ENCODE data around the gene RBFOX2. TPM values are rescaled to one million over a fixed set of nuclear protein-coding genes. Genes with fewer than 3 reads are reported as not detected.

RBFOX2 gene
- polyA plus RNA-seq, 1 of the 3 experiments (the other 2 are of a cell fraction): 115 TPM

GRCh38 chr22:36002084-36002483 is 26.5 kb downstream of the RBFOX2 start:
- 93% methylated on average over 7 of the region's 7 CpGs for WGBS (ENCODE audit: low lambda C conversion rate)
- CTCF ChIA-PET: interaction anchor here (1.1 kb wide), 1 partner anchor 9 kb away, joined by 5 read pairs; no protein-coding TSS in a partner anchor
- H3K27ac ChIP-seq (ENCODE audit: low read depth in 2 of 2, low read length in 1 of 2): no peak overlapping the region

More at GRCh38 chr22:36002084-36002483, 26.5 kb downstream of the RBFOX2 start:
- Histone ChIP-seq H2AFZ (ENCODE audit: low read depth) (no peak overlapping the region), H3K4me1 (ENCODE audit: control insufficient read depth in 1 of 2, insufficient read depth in 2 of 2, low read depth in 1 of 2, low read length in 1 of 2) (peaks cover 5 to 10% of the 10 kb centered on the region in 2 experiments; a peak in 2 of 4 replicates), H3K36me3 (replicated peaks in 1 of 2; ENCODE audit: control insufficient read depth in 1 of 2, insufficient read depth in 2 of 2, low read length in 1 of 2) (no peaks in the 10 kb centered on the region), H3K9ac (no peak overlapping the region), H3K4me2 (no peak overlapping the region), H3K4me3 (ENCODE audit: low read depth in 2 of 2, low read length in 1 of 2) (no peak overlapping the region), H3K9me2 (no peaks in the 10 kb centered on the region), H3K9me3 (no peaks in the 10 kb centered on the region), H4K20me1 (ENCODE audit: insufficient read depth) (peaks cover 32% of the 10 kb centered on the region), H3K79me2 (ENCODE audit: insufficient read depth) (peaks cover 97% of the 10 kb centered on the region), H3F3A (replicated peaks; ENCODE audit: insufficient read depth) (peaks cover 6% of the 10 kb centered on the region), H3K27me3 (ENCODE audit: insufficient read depth) (no peaks in the 10 kb centered on the region)
- TF ChIP-seq RCOR1 (IDR thresholded peaks at IDR 0.05; ENCODE audit: low read length) (no peak), MXI1 (IDR thresholded peaks at IDR 0.05; ENCODE audit: low read depth, low read length) (no peak), TCF12 (IDR thresholded peaks at IDR 0.05) (no peak), RAD21 (IDR thresholded peaks at IDR 0.05; ENCODE audit: low read length) (no peak), EZH2phosphoT487 (IDR thresholded peaks at IDR 0.05; ENCODE audit: borderline replicate concordance, low read depth) (no peak), ZBTB33 (IDR thresholded peaks at IDR 0.05; ENCODE audit: borderline replicate concordance, low read depth) (no peak), MEF2A (IDR thresholded peaks at IDR 0.05; ENCODE audit: borderline replicate concordance, low read depth) (no peak), EP300 (IDR thresholded peaks at IDR 0.05; ENCODE audit: borderline replicate concordance in 1 of 2, low read depth in 1 of 2, low read length in 1 of 2) (no peak), SMC3 (IDR thresholded peaks at IDR 0.05; ENCODE audit: low read depth, low read length) (no peak), CTCF (IDR thresholded peaks at IDR 0.05) (no peak), FOXM1 (IDR thresholded peaks at IDR 0.05; ENCODE audit: low read depth) (no peak), RFX5 (IDR thresholded peaks at IDR 0.05; ENCODE audit: low read length) (no peak), FOSL2 (IDR thresholded peaks at IDR 0.05; ENCODE audit: borderline replicate concordance, low read depth) (no peak), IRF3 (IDR thresholded peaks at IDR 0.05; ENCODE audit: low read depth, low read length) (no peak), SIN3A (IDR thresholded peaks at IDR 0.05; ENCODE audit: borderline replicate concordance, low read depth, low read length) (no peak), FOXJ3 (CRISPR knock-in tag; IDR thresholded peaks at IDR 0.05) (no peak), POLR2AphosphoS5 (IDR thresholded peaks at IDR 0.05; ENCODE audit: low read depth, low read length) (no peak), TAF1 (IDR thresholded peaks at IDR 0.05; ENCODE audit: borderline replicate concordance, low read depth, low read length) (no peak)
- no peak for DNase-seq
- POLR2A ChIA-PET: no interaction called here
